IMR-90 (cell line): Measurements from ENCODE around the gene TM4SF1. TPM values are rescaled to one million over a fixed set of nuclear protein-coding genes. Genes with fewer than 3 reads are reported as not detected.

ENCODE experiments used
- ATAC-seq: fragments of 200-7000 bp; cut with Tn5 transposase; 2 replicates; pipeline ENCODE4 v1.9.1; 2020; ENCODE audit warnings: low read depth, mild to moderate bottlenecking, moderate library complexity
- BruUV-seq: library from RNA; stranded (reverse); fragments of 400-500 nt; replicated peaks from 2 replicates; lab custom pipeline; 2021; lab: Mats Ljungman, UMichigan
- CTCF ChIA-PET: fragments of 300-600 bp; formaldehyde crosslinking; extraction: SDS; loops from one replicate; lab custom pipeline; 2021; ENCODE audit warnings: antibody characterized with exemption; lab: Yijun Ruan, JAX
- POLR2A ChIA-PET: fragments of 300-600 bp; sonication (Branson Sonifier 250); formaldehyde crosslinking; loops from one replicate; lab custom pipeline; 2022; ENCODE audit warnings: antibody characterized with exemption; ENCODE audit not compliant: unreplicated experiment; lab: Charles Lee
- DNase-seq: peaks from one replicate; pipeline ENCODE4 v3.0.0; 2013
- H2AFZ ChIP-seq: replicated peaks from 2 replicates; pipeline ENCODE3; 2013; ENCODE audit warnings: low read length, mild to moderate bottlenecking; ENCODE audit not compliant: poor library complexity
- H2AK5ac ChIP-seq: 2 replicates; pipeline ENCODE4 v1.6.1; 2013; ENCODE audit warnings: low read depth, low read length, inconsistent platforms
- H2AK9ac ChIP-seq: replicated peaks from 2 replicates; pipeline ENCODE3; 2013; ENCODE audit warnings: mild to moderate bottlenecking, low read depth, low read length, moderate library complexity; ENCODE audit not compliant: poor library complexity
- H2BK120ac ChIP-seq: 2 replicates; pipeline ENCODE4 v1.6.1; 2013; ENCODE audit warnings: low read depth, low read length, inconsistent platforms
- H2BK15ac ChIP-seq: 3 replicates; pipeline ENCODE4 v1.6.1; 2013; ENCODE audit warnings: low read depth, low read length, inconsistent platforms
- H2BK20ac ChIP-seq: 2 replicates; pipeline ENCODE4 v1.6.1; 2013; ENCODE audit warnings: low read depth, mild to moderate bottlenecking, inconsistent platforms, low read length, moderate library complexity
- H2BK5ac ChIP-seq: 2 replicates; pipeline ENCODE4 v1.6.1; 2013; ENCODE audit warnings: mild to moderate bottlenecking, low read depth, low read length, inconsistent platforms; ENCODE audit not compliant: poor library complexity, severe bottlenecking
- H3K14ac ChIP-seq: replicated peaks from 2 replicates; pipeline ENCODE4 v1.6.1; 2013; ENCODE audit warnings: low read depth, low read length, inconsistent platforms
- H3K18ac ChIP-seq: 2 replicates; pipeline ENCODE4 v1.6.1; 2013; ENCODE audit warnings: low read depth, low read length, control low read depth
- H3K23ac ChIP-seq: 2 replicates; pipeline ENCODE4 v1.6.1; 2013; ENCODE audit warnings: low read depth, low read length, inconsistent platforms
- H3K27ac ChIP-seq: 2 replicates; pipeline ENCODE4 v1.5.1; 2013; ENCODE audit warnings: mild to moderate bottlenecking, control low read depth, low read length; ENCODE audit not compliant: insufficient read depth
- H3K27me3 ChIP-seq: 2 replicates; pipeline ENCODE4 v1.6.1; 2013; ENCODE audit warnings: low read length; ENCODE audit not compliant: control insufficient read depth, insufficient read depth
- H3K36me3 ChIP-seq: 2 replicates; pipeline ENCODE4 v1.6.1; 2013; ENCODE audit warnings: low read length, mixed read lengths; ENCODE audit not compliant: control insufficient read depth, insufficient read depth
- H3K4ac ChIP-seq: 2 replicates; pipeline ENCODE4 v1.6.1; 2013; ENCODE audit warnings: low read depth, low read length, inconsistent platforms
- H3K4me1 ChIP-seq: 2 replicates; pipeline ENCODE4 v1.6.1; 2013; ENCODE audit warnings: low read length, mixed read lengths; ENCODE audit not compliant: control insufficient read depth, insufficient read depth
- H3K4me2 ChIP-seq: 2 replicates; pipeline ENCODE4 v1.6.1; 2013; ENCODE audit warnings: low read depth, mild to moderate bottlenecking, control low read depth, low read length, moderate library complexity
- H3K4me3 ChIP-seq: 2 replicates; pipeline ENCODE4 v1.5.1; 2013; ENCODE audit warnings: low read depth, mild to moderate bottlenecking, control low read depth, low read length, moderate library complexity; ENCODE audit not compliant: insufficient read depth
- H3K56ac ChIP-seq: 2 replicates; pipeline ENCODE4 v1.6.1; 2013; ENCODE audit warnings: low read length, inconsistent platforms; ENCODE audit not compliant: insufficient read depth; ENCODE audit errors: extremely low read depth
- H3K79me1 ChIP-seq, 2 experiments: 2 replicates each; pipeline ENCODE4 v1.6.1; 2013; ENCODE audit warnings: low read length in 2 of 2, inconsistent platforms in 1 of 2, low read depth in 1 of 2
- H3K9ac ChIP-seq: 2 replicates; pipeline ENCODE4 v1.6.1; 2013; ENCODE audit warnings: low read depth, low read length, control low read depth
- H3K9me1 ChIP-seq: 2 replicates; pipeline ENCODE4 v1.6.1; 2013; ENCODE audit warnings: low read length, inconsistent platforms; ENCODE audit not compliant: insufficient read depth
- H3K9me3 ChIP-seq: 2 replicates; pipeline ENCODE4 v1.6.1; 2013; ENCODE audit warnings: low read length; ENCODE audit not compliant: control insufficient read depth, insufficient read depth
- H4K20me1 ChIP-seq: 2 replicates; pipeline ENCODE4 v1.6.1; 2013; ENCODE audit warnings: low read length, inconsistent platforms; ENCODE audit not compliant: insufficient read depth
- H4K5ac ChIP-seq: 2 replicates; pipeline ENCODE4 v1.6.1; 2013; ENCODE audit warnings: mild to moderate bottlenecking, low read depth, low read length, control low read depth
- H4K8ac ChIP-seq, 2 experiments: 2 replicates each; pipeline ENCODE4 v1.6.1; 2013; ENCODE audit warnings: low read depth in 2 of 2, low read length in 2 of 2, control low read depth in 1 of 2, inconsistent platforms in 1 of 2
- H4K91ac ChIP-seq: 2 replicates; pipeline ENCODE4 v1.6.1; 2013; ENCODE audit warnings: low read depth, low read length, inconsistent platforms; ENCODE audit not compliant: insufficient read depth
- CEBPB ChIP-seq: IDR thresholded peaks from 2 replicates; pipeline ENCODE4 v1.6.1; 2012; ENCODE audit warnings: low read depth, low read length, improper control_type of control experiment
- MAZ ChIP-seq: IDR thresholded peaks from 2 replicates; pipeline ENCODE4 v1.6.1; 2012; ENCODE audit warnings: low read depth, mild to moderate bottlenecking, low read length, improper control_type of control experiment, moderate library complexity, borderline replicate concordance
- RFX5 ChIP-seq: IDR thresholded peaks from 2 replicates; pipeline ENCODE4 v1.8.0; 2012; ENCODE audit warnings: low read depth, mild to moderate bottlenecking, low read length, moderate library complexity
- dilution Hi-C: fragments of 300-500 bp; cut with HindIII; formaldehyde crosslinking; loops from one replicate; pipeline ENCODE4 v1.14.3; 2018; ENCODE audit warnings: low sequenced_read_pairs; ENCODE audit not compliant: unreplicated experiment
- in situ Hi-C: fragments of 300-500 bp; cut with MboI; formaldehyde crosslinking; loops from 3 replicates; pipeline ENCODE4 v1.14.3; 2019; ENCODE audit warnings: low sequenced_read_pairs, inconsistent platforms, mixed read lengths
- intact Hi-C: fragments of 100-400 bp; cut with micrococcal nuclease; formaldehyde crosslinking; loops from 2 replicates; pipeline ENCODE4 v1.10.0; 2022
- polyA plus RNA-seq, 3 experiments: library from polyadenylated mRNA; depleted of rRNA; stranded (reverse); fragments of >200 nt; gene quantifications; 2 replicates each; pipeline ENCODE4 v1.2.3, GENCODE V29; 2012; ENCODE audit warnings: low replicate concordance in 1 of 3
- total RNA-seq: library from RNA; depleted of rRNA; stranded (reverse); fragments of >200 nt; gene quantifications from 2 replicates; pipeline ENCODE4 v1.2.3, GENCODE V29; 2012

The TM4SF1 gene
- total and polyA plus RNA-seq, 2 of the 4 experiments (the other 2 are of a cell fraction) = 232 to 302 TPM

GRCh38 chr3:149400645-149401044 lies 23.2 kb upstream of the TM4SF1 start:
- no peak overlapping the region for H3K4ac ChIP-seq
- in situ Hi-C loops (no loop called here), dilution Hi-C loops (no loop called here), intact Hi-C loops (no loop called here)
- ChIA-PET CTCF (no interaction called here), POLR2A (no interaction called here)
- H3K4me2 ChIP-seq = no peak overlapping the region
- H3K56ac ChIP-seq = no peak overlapping the region
- H3K79me1 ChIP-seq = 0 out of 4 replicates have a peak, but pooled peaks cover 0 to 3% of the 10 kb centered on the region in 2 experiments
- no peak overlapping the region for H2AFZ ChIP-seq
- no peak overlapping the region for H3K23ac ChIP-seq
- no peak overlapping the region for H3K27ac ChIP-seq
- no peak overlapping the region for H2BK20ac ChIP-seq
- no peak overlapping the region for H2AK9ac ChIP-seq
- H4K8ac ChIP-seq = no peak overlapping the region
- H3K27me3 ChIP-seq = no peaks in the 10 kb centered on the region
- no peak overlapping the region for H3K18ac ChIP-seq
- TF ChIP-seq CEBPB (peak; percentile 80), MAZ (no peak), RFX5 (no peak)
- H3K14ac ChIP-seq = no peak overlapping the region
- H3K9me3 ChIP-seq = no peaks in the 10 kb centered on the region
- ATAC-seq = peak; percentile 36; the same call in 1 of the 2 replicates
- H2AK5ac ChIP-seq = no peak overlapping the region
- H3K4me1 ChIP-seq = peaks cover 10% of the 10 kb centered on the region; the same call in 1 of the 2 replicates
- H3K9ac ChIP-seq = no peak overlapping the region
- H3K4me3 ChIP-seq = no peak overlapping the region
- no peak overlapping the region for H4K5ac ChIP-seq
- H2BK15ac ChIP-seq = no peak overlapping the region
- peak; percentile 45 for DNase-seq
- no TSS peak for BruUV-seq
- no peaks in the 10 kb centered on the region for H3K36me3 ChIP-seq
- no peaks in the 10 kb centered on the region for H4K20me1 ChIP-seq
- no peak overlapping the region for H4K91ac ChIP-seq
- H3K9me1 ChIP-seq = peaks cover 7% of the 10 kb centered on the region
- no peak overlapping the region for H2BK120ac ChIP-seq
- H2BK5ac ChIP-seq = peak overlapping the region; percentile 77
